Liver (tissue), 2 donors: ENCODE data around the gene ARFIP1.

Experiments used
- EGR1 ChIP-seq, 2 donors: IDR thresholded peaks; 2 replicates each; pipeline ENCODE4 v1.6.1; 2016 to 2018; ENCODE audit warnings: antibody characterized with exemption in 2 of 2, low read depth in 2 of 2
- TF ChIP-seq, protein P1 (sequence below): IDR thresholded peaks from 2 replicates; pipeline ENCODE4 v1.6.1; 2016; ENCODE audit warnings: antibody characterized with exemption
- TF ChIP-seq, protein P2 (sequence below): IDR thresholded peaks from 2 replicates; pipeline ENCODE4 v1.6.1; 2016; ENCODE audit warnings: antibody characterized with exemption, mild to moderate bottlenecking
- donor health status: healthy.

DNA sequence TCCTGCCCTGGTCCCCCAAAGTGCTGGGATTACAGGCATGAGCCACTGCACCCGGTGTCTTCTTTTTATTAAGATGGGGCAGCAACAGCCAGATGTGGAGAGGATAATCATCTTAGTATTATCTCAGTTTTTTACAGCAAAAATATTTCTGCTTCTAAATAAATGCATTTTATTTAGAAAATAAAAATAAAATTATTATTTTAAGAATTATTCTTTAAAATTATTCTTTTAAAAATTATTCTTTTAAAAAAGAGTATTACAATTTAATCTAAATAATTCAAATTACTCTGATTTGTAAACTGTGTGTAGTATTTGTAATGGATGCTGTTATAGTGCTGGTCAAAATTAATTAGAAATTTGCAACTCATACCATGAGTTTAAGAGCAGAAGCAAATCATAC is 67.6 kb downstream of the ARFIP1 start:
- TF ChIP-seq EGR1 (IDR thresholded peaks at IDR 0.05; ENCODE audit: low read depth in 2 of 2): no peak
- TF ChIP-seq, protein P1, sequence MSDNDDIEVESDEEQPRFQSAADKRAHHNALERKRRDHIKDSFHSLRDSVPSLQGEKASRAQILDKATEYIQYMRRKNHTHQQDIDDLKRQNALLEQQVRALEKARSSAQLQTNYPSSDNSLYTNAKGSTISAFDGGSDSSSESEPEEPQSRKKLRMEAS: no peak
- TF ChIP-seq, protein P2, sequence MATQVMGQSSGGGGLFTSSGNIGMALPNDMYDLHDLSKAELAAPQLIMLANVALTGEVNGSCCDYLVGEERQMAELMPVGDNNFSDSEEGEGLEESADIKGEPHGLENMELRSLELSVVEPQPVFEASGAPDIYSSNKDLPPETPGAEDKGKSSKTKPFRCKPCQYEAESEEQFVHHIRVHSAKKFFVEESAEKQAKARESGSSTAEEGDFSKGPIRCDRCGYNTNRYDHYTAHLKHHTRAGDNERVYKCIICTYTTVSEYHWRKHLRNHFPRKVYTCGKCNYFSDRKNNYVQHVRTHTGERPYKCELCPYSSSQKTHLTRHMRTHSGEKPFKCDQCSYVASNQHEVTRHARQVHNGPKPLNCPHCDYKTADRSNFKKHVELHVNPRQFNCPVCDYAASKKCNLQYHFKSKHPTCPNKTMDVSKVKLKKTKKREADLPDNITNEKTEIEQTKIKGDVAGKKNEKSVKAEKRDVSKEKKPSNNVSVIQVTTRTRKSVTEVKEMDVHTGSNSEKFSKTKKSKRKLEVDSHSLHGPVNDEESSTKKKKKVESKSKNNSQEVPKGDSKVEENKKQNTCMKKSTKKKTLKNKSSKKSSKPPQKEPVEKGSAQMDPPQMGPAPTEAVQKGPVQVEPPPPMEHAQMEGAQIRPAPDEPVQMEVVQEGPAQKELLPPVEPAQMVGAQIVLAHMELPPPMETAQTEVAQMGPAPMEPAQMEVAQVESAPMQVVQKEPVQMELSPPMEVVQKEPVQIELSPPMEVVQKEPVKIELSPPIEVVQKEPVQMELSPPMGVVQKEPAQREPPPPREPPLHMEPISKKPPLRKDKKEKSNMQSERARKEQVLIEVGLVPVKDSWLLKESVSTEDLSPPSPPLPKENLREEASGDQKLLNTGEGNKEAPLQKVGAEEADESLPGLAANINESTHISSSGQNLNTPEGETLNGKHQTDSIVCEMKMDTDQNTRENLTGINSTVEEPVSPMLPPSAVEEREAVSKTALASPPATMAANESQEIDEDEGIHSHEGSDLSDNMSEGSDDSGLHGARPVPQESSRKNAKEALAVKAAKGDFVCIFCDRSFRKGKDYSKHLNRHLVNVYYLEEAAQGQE: no peak
